Esophagus muscularis mucosa (tissue), 3 donors: ENCODE data around the gene OPN1SW.

Experiments used
- CTCF ChIP-seq, 3 experiments: fragments of 200-600 bp in 2 of 3; fragments of 450-650 bp in 1 of 3; sonication (generic) in 2 of 3; IDR thresholded peaks; one replicate each; pipeline ENCODE4 v1.5.1; 2017 to 2019; ENCODE audit warnings: antibody characterized with exemption in 3 of 3, mild to moderate bottlenecking in 2 of 3, moderate library complexity in 1 of 3
- POLR2A ChIP-seq: fragments of 450-650 bp; IDR thresholded peaks from one replicate; pipeline ENCODE4 v1.6.1; 2017; ENCODE audit warnings: antibody characterized with exemption, moderate library complexity, mild to moderate bottlenecking, low read depth

DNA sequence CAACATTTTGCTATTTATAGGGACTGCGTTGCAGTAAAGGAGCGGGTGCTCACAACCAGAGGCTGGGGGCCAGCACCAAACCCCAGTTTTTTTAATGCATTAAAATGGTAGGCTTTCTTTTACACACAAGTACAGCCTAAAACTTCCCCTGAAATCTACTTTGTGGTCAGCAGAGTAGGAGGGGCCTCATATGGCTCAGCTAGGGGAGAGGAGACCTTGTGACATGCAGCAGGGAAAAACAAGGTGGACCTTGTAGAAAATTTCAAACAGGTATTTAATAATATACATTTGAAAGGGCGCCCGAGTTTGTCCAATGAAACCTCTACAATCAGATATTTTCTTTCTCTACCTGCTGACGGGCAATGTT is 17.6 kb upstream of the OPN1SW start:
- no peak for TF ChIP-seq POLR2A
- TF ChIP-seq CTCF (IDR thresholded peaks at IDR 0.05) = no peak
